ENCODE data around the gene TSEN34.

- TF ChIP-seq, protein P1, sequence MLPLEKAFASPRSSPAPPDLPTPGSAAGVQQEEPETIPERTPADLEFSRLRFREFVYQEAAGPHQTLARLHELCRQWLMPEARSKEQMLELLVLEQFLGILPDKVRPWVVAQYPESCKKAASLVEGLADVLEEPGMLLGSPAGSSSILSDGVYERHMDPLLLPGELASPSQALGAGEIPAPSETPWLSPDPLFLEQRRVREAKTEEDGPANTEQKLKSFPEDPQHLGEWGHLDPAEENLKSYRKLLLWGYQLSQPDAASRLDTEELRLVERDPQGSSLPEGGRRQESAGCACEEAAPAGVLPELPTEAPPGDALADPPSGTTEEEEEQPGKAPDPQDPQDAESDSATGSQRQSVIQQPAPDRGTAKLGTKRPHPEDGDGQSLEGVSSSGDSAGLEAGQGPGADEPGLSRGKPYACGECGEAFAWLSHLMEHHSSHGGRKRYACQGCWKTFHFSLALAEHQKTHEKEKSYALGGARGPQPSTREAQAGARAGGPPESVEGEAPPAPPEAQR (tag by site-specific recombination; IDR thresholded peaks at IDR 0.05): no peak
- TF ChIP-seq, protein P2, sequence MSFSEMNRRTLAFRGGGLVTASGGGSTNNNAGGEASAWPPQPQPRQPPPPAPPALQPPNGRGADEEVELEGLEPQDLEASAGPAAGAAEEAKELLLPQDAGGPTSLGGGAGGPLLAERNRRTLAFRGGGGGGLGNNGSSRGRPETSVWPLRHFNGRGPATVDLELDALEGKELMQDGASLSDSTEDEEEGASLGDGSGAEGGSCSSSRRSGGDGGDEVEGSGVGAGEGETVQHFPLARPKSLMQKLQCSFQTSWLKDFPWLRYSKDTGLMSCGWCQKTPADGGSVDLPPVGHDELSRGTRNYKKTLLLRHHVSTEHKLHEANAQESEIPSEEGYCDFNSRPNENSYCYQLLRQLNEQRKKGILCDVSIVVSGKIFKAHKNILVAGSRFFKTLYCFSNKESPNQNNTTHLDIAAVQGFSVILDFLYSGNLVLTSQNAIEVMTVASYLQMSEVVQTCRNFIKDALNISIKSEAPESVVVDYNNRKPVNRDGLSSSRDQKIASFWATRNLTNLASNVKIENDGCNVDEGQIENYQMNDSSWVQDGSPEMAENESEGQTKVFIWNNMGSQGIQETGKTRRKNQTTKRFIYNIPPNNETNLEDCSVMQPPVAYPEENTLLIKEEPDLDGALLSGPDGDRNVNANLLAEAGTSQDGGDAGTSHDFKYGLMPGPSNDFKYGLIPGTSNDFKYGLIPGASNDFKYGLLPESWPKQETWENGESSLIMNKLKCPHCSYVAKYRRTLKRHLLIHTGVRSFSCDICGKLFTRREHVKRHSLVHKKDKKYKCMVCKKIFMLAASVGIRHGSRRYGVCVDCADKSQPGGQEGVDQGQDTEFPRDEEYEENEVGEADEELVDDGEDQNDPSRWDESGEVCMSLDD (tag by site-specific recombination; IDR thresholded peaks at IDR 0.05): no peak
- TF ChIP-seq, protein P3, sequence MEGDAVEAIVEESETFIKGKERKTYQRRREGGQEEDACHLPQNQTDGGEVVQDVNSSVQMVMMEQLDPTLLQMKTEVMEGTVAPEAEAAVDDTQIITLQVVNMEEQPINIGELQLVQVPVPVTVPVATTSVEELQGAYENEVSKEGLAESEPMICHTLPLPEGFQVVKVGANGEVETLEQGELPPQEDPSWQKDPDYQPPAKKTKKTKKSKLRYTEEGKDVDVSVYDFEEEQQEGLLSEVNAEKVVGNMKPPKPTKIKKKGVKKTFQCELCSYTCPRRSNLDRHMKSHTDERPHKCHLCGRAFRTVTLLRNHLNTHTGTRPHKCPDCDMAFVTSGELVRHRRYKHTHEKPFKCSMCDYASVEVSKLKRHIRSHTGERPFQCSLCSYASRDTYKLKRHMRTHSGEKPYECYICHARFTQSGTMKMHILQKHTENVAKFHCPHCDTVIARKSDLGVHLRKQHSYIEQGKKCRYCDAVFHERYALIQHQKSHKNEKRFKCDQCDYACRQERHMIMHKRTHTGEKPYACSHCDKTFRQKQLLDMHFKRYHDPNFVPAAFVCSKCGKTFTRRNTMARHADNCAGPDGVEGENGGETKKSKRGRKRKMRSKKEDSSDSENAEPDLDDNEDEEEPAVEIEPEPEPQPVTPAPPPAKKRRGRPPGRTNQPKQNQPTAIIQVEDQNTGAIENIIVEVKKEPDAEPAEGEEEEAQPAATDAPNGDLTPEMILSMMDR (tag by site-specific recombination; IDR thresholded peaks at IDR 0.05): no peak
- TF ChIP-seq KLF1 (tag by site-specific recombination; IDR thresholded peaks at IDR 0.05) (no peak), ZNF776 (tag by site-specific recombination; IDR thresholded peaks at IDR 0.05; ENCODE audit: borderline replicate concordance) (no peak), ZNF24 (tag by site-specific recombination; IDR thresholded peaks at IDR 0.05) (no peak), ZNF843 (tag by site-specific recombination; IDR thresholded peaks at IDR 0.05) (no peak), ZNF76 (tag by site-specific recombination; IDR thresholded peaks at IDR 0.05; ENCODE audit: borderline replicate concordance, low read depth) (no peak), RBAK (tag by site-specific recombination; IDR thresholded peaks at IDR 0.05) (no peak), ZNF791 (tag by site-specific recombination; IDR thresholded peaks at IDR 0.05) (no peak), ZIC2 (tag by site-specific recombination; IDR thresholded peaks at IDR 0.05) (no peak), YY1 (tag by site-specific recombination; IDR thresholded peaks at IDR 0.05) (no peak), MZF1 (tag by site-specific recombination; IDR thresholded peaks at IDR 0.05; ENCODE audit: borderline replicate concordance) (no peak), ZNF837 (tag by site-specific recombination; IDR thresholded peaks at IDR 0.05) (no peak)
Observed at GRCh38 chr19:54154603-54155345, 36.3 kb upstream of the TSEN34 start.

All from HEK293 (cell line).